ENCODE measurements around the gene DAZAP1.

DNA sequence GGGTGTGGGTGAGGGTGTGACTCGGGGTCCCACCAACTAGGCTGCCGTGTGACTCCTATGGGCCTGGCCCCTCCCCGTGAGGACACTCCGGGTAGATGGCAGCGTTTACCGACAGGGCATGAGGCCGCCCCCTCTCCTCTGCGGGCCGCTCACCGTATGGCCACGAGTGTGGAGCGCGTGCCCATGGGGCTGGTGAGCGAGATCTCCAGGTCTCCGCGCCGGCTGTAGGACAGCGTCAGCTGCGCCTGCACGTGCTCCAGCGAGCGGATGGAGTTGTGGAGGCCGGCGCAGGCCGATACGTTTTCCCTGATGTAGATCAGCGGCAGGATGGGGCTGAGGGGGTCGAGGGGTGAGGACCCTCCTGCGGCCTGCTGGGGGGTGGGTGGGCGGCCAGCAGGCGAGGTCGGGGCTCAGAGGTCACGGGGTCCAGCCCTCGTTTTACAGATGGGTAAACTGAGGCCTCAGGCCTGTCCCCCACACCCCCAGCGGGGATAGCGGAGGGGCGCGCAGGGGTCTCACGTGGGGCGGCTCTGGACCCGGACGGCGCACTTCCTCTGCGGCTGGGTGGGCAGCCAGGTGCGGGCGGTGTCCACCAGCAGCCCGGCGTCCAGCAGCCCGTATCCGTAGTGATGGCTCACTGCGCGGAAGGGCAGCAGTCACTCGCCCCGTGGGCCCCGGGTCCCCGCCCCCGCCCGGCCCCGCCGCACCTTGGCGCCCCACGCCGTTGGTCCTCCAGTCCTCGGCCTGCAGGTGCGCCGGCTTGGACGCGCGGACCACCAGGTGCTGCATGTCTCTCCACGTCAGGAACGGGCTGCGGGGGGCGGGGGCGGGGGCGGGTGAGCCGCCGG lies 76.0 kb downstream of the DAZAP1 start:
- TF ChIP-seq, protein P1, sequence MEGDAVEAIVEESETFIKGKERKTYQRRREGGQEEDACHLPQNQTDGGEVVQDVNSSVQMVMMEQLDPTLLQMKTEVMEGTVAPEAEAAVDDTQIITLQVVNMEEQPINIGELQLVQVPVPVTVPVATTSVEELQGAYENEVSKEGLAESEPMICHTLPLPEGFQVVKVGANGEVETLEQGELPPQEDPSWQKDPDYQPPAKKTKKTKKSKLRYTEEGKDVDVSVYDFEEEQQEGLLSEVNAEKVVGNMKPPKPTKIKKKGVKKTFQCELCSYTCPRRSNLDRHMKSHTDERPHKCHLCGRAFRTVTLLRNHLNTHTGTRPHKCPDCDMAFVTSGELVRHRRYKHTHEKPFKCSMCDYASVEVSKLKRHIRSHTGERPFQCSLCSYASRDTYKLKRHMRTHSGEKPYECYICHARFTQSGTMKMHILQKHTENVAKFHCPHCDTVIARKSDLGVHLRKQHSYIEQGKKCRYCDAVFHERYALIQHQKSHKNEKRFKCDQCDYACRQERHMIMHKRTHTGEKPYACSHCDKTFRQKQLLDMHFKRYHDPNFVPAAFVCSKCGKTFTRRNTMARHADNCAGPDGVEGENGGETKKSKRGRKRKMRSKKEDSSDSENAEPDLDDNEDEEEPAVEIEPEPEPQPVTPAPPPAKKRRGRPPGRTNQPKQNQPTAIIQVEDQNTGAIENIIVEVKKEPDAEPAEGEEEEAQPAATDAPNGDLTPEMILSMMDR (optimal IDR thresholded peaks at IDR 0.05 in 1 of 3, IDR thresholded peaks at IDR 0.05 in 1 of 3, conservative IDR thresholded peaks at IDR 0.05 in 1 of 3; ENCODE audit: extremely low read depth in 1 of 3, insufficient read depth in 2 of 3, low read length in 3 of 3), result no peak
- TF ChIP-seq EZH2 (IDR thresholded peaks at IDR 0.05; ENCODE audit: low read length), result no peak

Measured in keratinocyte (primary cell).